ENCODE results near the gene OR10H1.
"Not testable (repeated sequence)": the region's sequence is repeated elsewhere in the genome, so short reads cannot be mapped to it uniquely, and the experiment has no call there.

OR10H1 gene

DNA sequence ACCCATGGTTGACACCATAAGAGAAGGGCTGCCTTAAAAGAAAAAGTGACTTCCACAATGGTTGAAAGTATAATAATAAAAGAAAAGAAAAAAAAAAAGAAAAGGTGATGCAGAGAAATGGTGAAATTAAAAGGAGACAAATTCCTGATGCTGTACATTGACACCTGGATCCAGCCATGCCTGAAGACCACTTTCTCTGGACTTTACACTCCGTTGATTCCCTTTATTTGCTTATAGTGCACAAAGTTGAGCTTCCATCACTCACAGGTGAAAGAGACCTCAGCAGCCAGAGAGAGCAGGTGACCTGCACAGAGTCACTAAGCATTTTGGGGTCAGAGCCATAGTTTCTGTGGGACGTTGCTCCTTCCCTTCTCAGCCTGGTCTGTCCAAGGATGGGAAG lies 40.2 kb downstream of the OR10H1 start:
- no peaks in the 10 kb centered on the region for H3K9me2 ChIP-seq (replicated peaks; ENCODE audit: insufficient read depth, low read length)
- TF ChIP-seq EZH2phosphoT487 (IDR thresholded peaks at IDR 0.05; ENCODE audit: low read length): no peak
- no peak for TF ChIP-seq EZH2 (optimal IDR thresholded peaks at IDR 0.05; ENCODE audit: low read depth, low read length)
- TF ChIP-seq, protein P1, sequence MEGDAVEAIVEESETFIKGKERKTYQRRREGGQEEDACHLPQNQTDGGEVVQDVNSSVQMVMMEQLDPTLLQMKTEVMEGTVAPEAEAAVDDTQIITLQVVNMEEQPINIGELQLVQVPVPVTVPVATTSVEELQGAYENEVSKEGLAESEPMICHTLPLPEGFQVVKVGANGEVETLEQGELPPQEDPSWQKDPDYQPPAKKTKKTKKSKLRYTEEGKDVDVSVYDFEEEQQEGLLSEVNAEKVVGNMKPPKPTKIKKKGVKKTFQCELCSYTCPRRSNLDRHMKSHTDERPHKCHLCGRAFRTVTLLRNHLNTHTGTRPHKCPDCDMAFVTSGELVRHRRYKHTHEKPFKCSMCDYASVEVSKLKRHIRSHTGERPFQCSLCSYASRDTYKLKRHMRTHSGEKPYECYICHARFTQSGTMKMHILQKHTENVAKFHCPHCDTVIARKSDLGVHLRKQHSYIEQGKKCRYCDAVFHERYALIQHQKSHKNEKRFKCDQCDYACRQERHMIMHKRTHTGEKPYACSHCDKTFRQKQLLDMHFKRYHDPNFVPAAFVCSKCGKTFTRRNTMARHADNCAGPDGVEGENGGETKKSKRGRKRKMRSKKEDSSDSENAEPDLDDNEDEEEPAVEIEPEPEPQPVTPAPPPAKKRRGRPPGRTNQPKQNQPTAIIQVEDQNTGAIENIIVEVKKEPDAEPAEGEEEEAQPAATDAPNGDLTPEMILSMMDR (IDR thresholded peaks at IDR 0.05; ENCODE audit: low read length): no peak
- DNase-seq: no peak
- no peak overlapping the region for H3K4me3 ChIP-seq (ENCODE audit: low read length)
- H3F3A ChIP-seq (ENCODE audit: insufficient read depth, low read length): no peaks in the 10 kb centered on the region
- H3K9me3 ChIP-seq (replicated peaks; ENCODE audit: insufficient read depth, low read length): no peaks in the 10 kb centered on the region
- H3K4me1 ChIP-seq (ENCODE audit: low read length): no peaks in the 10 kb centered on the region
- H3K27ac ChIP-seq (ENCODE audit: low read length): no peak overlapping the region
- no peaks in the 10 kb centered on the region for H3K79me2 ChIP-seq (ENCODE audit: low read length)
- no peak overlapping the region for H2AFZ ChIP-seq (ENCODE audit: low read length)
- peaks cover 34% of the 10 kb centered on the region for H3K27me3 ChIP-seq (replicated peaks; ENCODE audit: insufficient read depth, low read length)
- H4K20me1 ChIP-seq (ENCODE audit: insufficient read depth, low read length): no peaks in the 10 kb centered on the region
- no peak overlapping the region for H3K4me2 ChIP-seq (ENCODE audit: low read depth, low read length)
- H3K9ac ChIP-seq (ENCODE audit: low read length): no peak overlapping the region
- H3K36me3 ChIP-seq (replicated peaks; ENCODE audit: insufficient read depth, low read length): no peaks in the 10 kb centered on the region

DNA sequence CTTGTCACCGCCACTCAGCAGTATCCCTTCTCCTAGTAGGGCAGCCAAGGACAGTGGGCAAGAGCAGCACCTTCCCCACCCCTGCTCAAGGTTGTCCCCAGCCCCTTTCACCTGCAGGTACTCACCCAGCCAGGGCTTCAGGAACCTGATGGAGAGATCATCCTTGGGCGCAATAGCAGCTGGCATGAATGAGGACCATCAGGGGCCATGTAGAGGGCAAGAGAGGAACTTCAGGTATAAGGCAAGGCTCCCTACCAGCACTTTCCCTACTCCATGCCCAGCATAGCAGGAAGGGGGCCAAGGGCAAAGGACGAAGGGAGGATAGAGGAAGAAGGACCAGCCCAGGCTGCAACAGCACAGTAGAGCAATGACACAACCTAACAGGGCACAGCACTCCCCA lies 41.3 kb downstream of the OR10H1 start:
- H3K4me2 ChIP-seq (ENCODE audit: low read depth, low read length); H3K4me1 ChIP-seq (ENCODE audit: low read length); H3K9ac ChIP-seq (ENCODE audit: low read length); H3K4me3 ChIP-seq (ENCODE audit: low read length); H3K79me2 ChIP-seq (ENCODE audit: low read length); H3K9me2 ChIP-seq (replicated peaks; ENCODE audit: insufficient read depth, low read length); DNase-seq; H3K27ac ChIP-seq (ENCODE audit: low read length); H3K36me3 ChIP-seq (replicated peaks; ENCODE audit: insufficient read depth, low read length); H2AFZ ChIP-seq (ENCODE audit: low read length); H4K20me1 ChIP-seq (ENCODE audit: insufficient read depth, low read length); H3F3A ChIP-seq (ENCODE audit: insufficient read depth, low read length); H3K9me3 ChIP-seq (replicated peaks; ENCODE audit: insufficient read depth, low read length): not testable (repeated sequence)
- H3K27me3 ChIP-seq (replicated peaks; ENCODE audit: insufficient read depth, low read length): peaks cover 41% of the 10 kb centered on the region

DNA sequence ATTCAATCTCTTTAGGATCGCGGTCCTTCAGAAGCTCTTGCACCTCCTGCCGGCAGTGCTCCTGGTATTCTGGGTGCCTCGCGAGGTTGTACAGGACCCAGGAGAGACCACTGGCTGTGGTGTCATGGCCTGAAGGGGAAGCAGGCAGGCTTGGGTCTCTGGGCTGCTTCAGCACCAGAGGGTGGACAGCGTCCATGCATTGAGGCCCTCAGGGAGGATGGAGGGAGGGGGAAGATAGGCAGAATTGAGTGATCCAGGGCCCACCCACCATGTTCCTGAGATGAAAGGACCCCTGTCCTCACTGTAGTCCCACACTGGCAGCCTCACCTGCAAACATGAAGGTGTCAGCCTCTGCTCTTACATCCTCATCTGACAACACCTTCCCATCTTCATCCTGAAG lies 45.9 kb downstream of the OR10H1 start:
- Histone ChIP-seq H3K9me2 (replicated peaks; ENCODE audit: insufficient read depth, low read length) (no peaks in the 10 kb centered on the region), H3K4me2 (ENCODE audit: low read depth, low read length) (no peak overlapping the region), H3K9ac (ENCODE audit: low read length) (no peak overlapping the region), H3K27ac (ENCODE audit: low read length) (no peak overlapping the region), H2AFZ (ENCODE audit: low read length) (no peak overlapping the region), H3K4me3 (ENCODE audit: low read length) (no peak overlapping the region), H3F3A (ENCODE audit: insufficient read depth, low read length) (no peaks in the 10 kb centered on the region), H3K27me3 (replicated peaks; ENCODE audit: insufficient read depth, low read length) (peaks cover 55% of the 10 kb centered on the region), H3K4me1 (ENCODE audit: low read length) (no peaks in the 10 kb centered on the region), H3K9me3 (replicated peaks; ENCODE audit: insufficient read depth, low read length) (no peaks in the 10 kb centered on the region), H4K20me1 (ENCODE audit: insufficient read depth, low read length) (no peaks in the 10 kb centered on the region), H3K79me2 (ENCODE audit: low read length) (no peaks in the 10 kb centered on the region), H3K36me3 (replicated peaks; ENCODE audit: insufficient read depth, low read length) (no peaks in the 10 kb centered on the region)
- DNase-seq: no peak
- TF ChIP-seq, protein P1 (IDR thresholded peaks at IDR 0.05; ENCODE audit: low read length): no peak
- TF ChIP-seq EZH2 (optimal IDR thresholded peaks at IDR 0.05; ENCODE audit: low read depth, low read length) (no peak), EZH2phosphoT487 (IDR thresholded peaks at IDR 0.05; ENCODE audit: low read length) (no peak)

DNA sequence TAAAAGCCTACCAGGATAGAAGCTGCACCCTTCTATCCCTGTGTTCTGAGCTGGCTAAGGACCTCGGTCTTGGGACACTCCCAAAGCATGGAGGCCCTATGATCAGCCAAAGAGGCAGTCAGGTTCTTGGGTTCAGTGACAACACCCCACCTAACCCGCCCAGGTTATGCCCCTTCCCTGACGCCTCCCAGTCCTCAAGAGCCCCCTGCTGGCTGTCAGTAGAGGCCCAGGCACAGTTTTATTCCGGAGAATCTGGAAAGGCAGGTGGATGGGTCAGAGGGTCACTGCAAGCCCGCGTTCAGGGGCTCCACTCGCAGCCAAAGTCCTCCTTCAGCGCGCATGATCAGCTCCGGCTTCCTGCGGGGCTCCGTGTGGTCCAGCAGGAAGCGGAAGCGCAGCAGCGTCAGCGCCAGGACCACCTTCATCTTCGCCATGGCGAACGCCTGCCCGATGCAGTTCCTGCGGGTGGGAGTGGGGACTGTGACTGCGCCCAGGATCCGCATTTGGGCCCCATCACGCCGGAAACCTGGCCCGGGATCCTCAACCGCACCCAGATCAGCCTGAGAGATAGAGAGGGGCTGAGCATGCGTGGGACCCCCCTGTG lies 55.4 kb downstream of the OR10H1 start:
- H3K36me3 ChIP-seq (replicated peaks; ENCODE audit: insufficient read depth, low read length): no peaks in the 10 kb centered on the region
- no peaks in the 10 kb centered on the region for H3K9me3 ChIP-seq (replicated peaks; ENCODE audit: insufficient read depth, low read length)
- H2AFZ ChIP-seq (ENCODE audit: low read length): no peak overlapping the region
- H3K27me3 ChIP-seq (replicated peaks; ENCODE audit: insufficient read depth, low read length): peaks cover 99% of the 10 kb centered on the region
- H4K20me1 ChIP-seq (ENCODE audit: insufficient read depth, low read length): no peaks in the 10 kb centered on the region
- H3K27ac ChIP-seq (ENCODE audit: low read length): no peak overlapping the region
- H3K9me2 ChIP-seq (replicated peaks; ENCODE audit: insufficient read depth, low read length): no peaks in the 10 kb centered on the region
- no peaks in the 10 kb centered on the region for H3K4me1 ChIP-seq (ENCODE audit: low read length)
- no peak overlapping the region for H3K4me3 ChIP-seq (ENCODE audit: low read length)
- TF ChIP-seq, protein P1 (IDR thresholded peaks at IDR 0.05; ENCODE audit: low read length): peak; percentile 16; the same call in 1 of the 2 replicates
- TF ChIP-seq EZH2phosphoT487 (IDR thresholded peaks at IDR 0.05; ENCODE audit: low read length): no peak
- no peaks in the 10 kb centered on the region for H3F3A ChIP-seq (ENCODE audit: insufficient read depth, low read length)
- H3K79me2 ChIP-seq (ENCODE audit: low read length): no peaks in the 10 kb centered on the region
- no peak overlapping the region for H3K9ac ChIP-seq (ENCODE audit: low read length)
- no peak overlapping the region for H3K4me2 ChIP-seq (ENCODE audit: low read depth, low read length)
- no peak for DNase-seq
